Measurements from ENCODE around the gene CEP57. TPM values are rescaled to one million over a fixed set of nuclear protein-coding genes. Genes with fewer than 3 reads are reported as not detected.
A peak's percentile ranks its signal among the peaks of the same experiment; 100 is the strongest.

Gene CEP57
- total and polyA plus RNA-seq, 2 of the 4 experiments (the other 2 are of a cell fraction), result 14.5 to 30.5 TPM

DNA sequence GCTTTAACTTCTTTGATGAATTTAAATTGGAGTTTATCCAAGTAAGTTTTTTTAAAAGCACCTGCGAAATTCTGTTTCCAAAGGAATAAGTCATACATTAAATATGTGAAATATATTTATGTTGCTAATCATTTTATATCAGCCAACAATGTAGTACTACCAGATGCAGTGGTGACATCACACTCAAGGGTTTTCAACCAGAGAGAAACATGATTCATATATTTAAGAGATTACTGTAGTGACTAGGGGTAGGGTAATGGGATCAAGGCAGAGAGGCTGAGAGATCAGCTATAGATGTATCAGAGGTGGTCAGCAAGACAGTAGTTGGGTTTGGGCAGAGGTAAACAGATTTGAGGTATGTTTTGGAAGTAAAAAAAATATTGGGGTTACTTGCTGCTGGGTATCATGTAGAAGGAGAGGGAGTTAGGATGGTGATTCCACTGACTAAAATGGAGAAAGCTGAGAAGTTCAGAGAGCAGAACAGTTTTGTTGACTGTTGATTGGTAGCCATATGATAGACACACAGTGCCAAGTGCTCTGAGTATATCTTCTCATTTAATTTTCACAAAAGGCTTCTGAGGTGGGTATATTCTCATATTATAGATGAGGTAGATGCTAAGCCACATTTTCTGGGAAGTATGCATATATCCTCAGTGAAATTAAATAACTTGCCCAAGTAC, 39.4 kb downstream of the CEP57 start (continued):
- TF ChIP-seq, protein P1, sequence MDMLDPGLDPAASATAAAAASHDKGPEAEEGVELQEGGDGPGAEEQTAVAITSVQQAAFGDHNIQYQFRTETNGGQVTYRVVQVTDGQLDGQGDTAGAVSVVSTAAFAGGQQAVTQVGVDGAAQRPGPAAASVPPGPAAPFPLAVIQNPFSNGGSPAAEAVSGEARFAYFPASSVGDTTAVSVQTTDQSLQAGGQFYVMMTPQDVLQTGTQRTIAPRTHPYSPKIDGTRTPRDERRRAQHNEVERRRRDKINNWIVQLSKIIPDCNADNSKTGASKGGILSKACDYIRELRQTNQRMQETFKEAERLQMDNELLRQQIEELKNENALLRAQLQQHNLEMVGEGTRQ (IDR thresholded peaks at IDR 0.05; ENCODE audit: low read depth, low read length), result no peak

DNA sequence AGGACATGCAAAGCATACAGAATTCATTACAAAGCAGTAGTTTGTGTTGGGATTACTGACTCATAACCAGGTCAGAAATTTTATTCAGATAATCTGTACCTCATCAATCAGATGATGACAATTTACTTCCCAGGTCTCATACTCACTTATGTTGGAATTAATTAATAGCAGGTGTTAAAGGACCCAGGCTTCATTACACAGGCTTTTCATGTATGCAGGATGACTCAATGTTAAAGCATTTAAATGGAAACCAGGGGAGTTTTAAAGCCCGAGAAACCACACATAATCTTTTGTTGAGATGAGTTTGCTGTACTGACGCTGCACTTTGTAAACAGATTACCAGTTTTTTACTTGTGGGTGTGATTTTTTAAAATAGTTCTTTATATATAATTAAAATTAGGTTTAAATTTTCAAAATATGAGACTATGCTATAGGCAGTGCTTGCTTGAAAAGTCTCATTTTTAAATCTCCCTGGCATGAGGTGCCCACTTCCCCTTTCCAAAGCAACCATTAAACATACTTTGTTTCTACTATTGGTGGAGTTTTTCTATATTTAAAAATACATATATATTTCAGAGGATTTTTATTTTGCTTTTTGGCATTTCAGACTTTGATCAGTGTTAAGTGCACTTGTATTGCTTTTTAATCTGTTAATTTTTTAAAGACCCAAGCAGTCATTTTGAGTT, 41.0 kb downstream of the CEP57 start:
- H3K56ac ChIP-seq (ENCODE audit: extremely low read depth, insufficient read depth, low read length), result no peak overlapping the region
- H2BK120ac ChIP-seq (ENCODE audit: low read depth, low read length), result no peak overlapping the region
- H4K20me1 ChIP-seq (ENCODE audit: insufficient read depth, low read length), result peaks cover 3% of the 10 kb centered on the region; the same call in 1 of the 2 replicates
- peaks cover 2 to 7% of the 10 kb centered on the region in 2 experiments; a peak in 1 of 4 replicates for H3K79me1 ChIP-seq (ENCODE audit: low read depth in 1 of 2, low read length in 2 of 2)
- peak; percentile 40; the same call in 1 of the 2 replicates for ATAC-seq (ENCODE audit: low read depth)
- ChIA-PET POLR2A (ENCODE audit: unreplicated experiment) (no interaction called here), CTCF (no interaction called here)
- H2BK15ac ChIP-seq (ENCODE audit: low read depth, low read length), result no peak overlapping the region
- H2BK5ac ChIP-seq (ENCODE audit: low read depth, low read length, poor library complexity, severe bottlenecking), result peak overlapping the region; percentile 88
- H2AFZ ChIP-seq (replicated peaks; ENCODE audit: low read length, poor library complexity), result no peak overlapping the region
- TF ChIP-seq RCOR1 (IDR thresholded peaks at IDR 0.05; ENCODE audit: insufficient replicate concordance, low read length) (no peak), CEBPB (IDR thresholded peaks at IDR 0.05; ENCODE audit: low read depth, low read length) (no peak), POLR2A (IDR thresholded peaks at IDR 0.05; ENCODE audit: low read depth, low read length) (no peak), NFE2L2 (IDR thresholded peaks at IDR 0.05; ENCODE audit: low read depth, low read length) (peak; percentile 30; the same call in 1 of the 2 replicates), MXI1 (IDR thresholded peaks at IDR 0.05; ENCODE audit: borderline replicate concordance, low read depth, low read length) (no peak), MAFK (IDR thresholded peaks at IDR 0.05; ENCODE audit: low read depth, low read length) (peak; percentile 53; the same call in 1 of the 2 replicates), FOS (IDR thresholded peaks at IDR 0.05; ENCODE audit: low read depth, low read length) (peak; percentile 85), BHLHE40 (IDR thresholded peaks at IDR 0.05; ENCODE audit: low read depth, low read length) (peak; percentile 10; the same call in 1 of the 2 replicates)
- H2AK9ac ChIP-seq (replicated peaks; ENCODE audit: low read depth, low read length, poor library complexity), result no peak overlapping the region
- no peak overlapping the region for H2AK5ac ChIP-seq (ENCODE audit: low read depth, low read length)
- peak overlapping the region; percentile 61; the same call in 1 of the 2 replicates for H3K4me2 ChIP-seq (ENCODE audit: low read depth, low read length)
- no peak overlapping the region for H3K23ac ChIP-seq (ENCODE audit: low read depth, low read length)
- H4K5ac ChIP-seq (ENCODE audit: low read depth, low read length), result no peak overlapping the region; the same call in 1 of the 2 replicates
- H3K9ac ChIP-seq (ENCODE audit: low read depth, low read length), result no peak overlapping the region
- no peak overlapping the region for H3K27ac ChIP-seq (ENCODE audit: insufficient read depth, low read length)
- no peaks in the 10 kb centered on the region for H3K27me3 ChIP-seq (ENCODE audit: control insufficient read depth, insufficient read depth, low read length)
- H3K4me3 ChIP-seq (ENCODE audit: insufficient read depth, low read depth, low read length), result no peak overlapping the region
- peaks cover 6% of the 10 kb centered on the region for H3K9me1 ChIP-seq (ENCODE audit: insufficient read depth, low read length)
- TSS peak; percentile 67 for BruUV-seq (replicated peaks)
- no CpG with 5 or more reads among the region's 2 CpGs for WGBS, 2 experiments (ENCODE audit: extremely low coverage in 2 of 2, insufficient read length in 1 of 2)
- intact Hi-C loops (cut with micrococcal nuclease) (loop anchor here (5.0 kb wide), 1 partner anchor 406 kb away; no protein-coding TSS in a partner anchor), dilution Hi-C loops (cut with HindIII; ENCODE audit: low sequenced_read_pairs, unreplicated experiment) (no loop called here), in situ Hi-C loops (cut with MboI; ENCODE audit: low sequenced_read_pairs) (no loop called here)
- H3K18ac ChIP-seq (ENCODE audit: low read depth, low read length), result peak overlapping the region; percentile 79; the same call in 1 of the 2 replicates
- no peak overlapping the region; a peak in 1 of 4 replicates for H4K8ac ChIP-seq (ENCODE audit: low read depth in 2 of 2, low read length in 2 of 2)
- no peak overlapping the region for H2BK20ac ChIP-seq (ENCODE audit: low read depth, low read length)
- H3K14ac ChIP-seq (replicated peaks; ENCODE audit: low read depth, low read length), result no peak overlapping the region
- H3K9me3 ChIP-seq (ENCODE audit: control insufficient read depth, insufficient read depth, low read length), result no peaks in the 10 kb centered on the region
- no peak overlapping the region for H4K91ac ChIP-seq (ENCODE audit: insufficient read depth, low read depth, low read length)
- H3K36me3 ChIP-seq (ENCODE audit: control insufficient read depth, insufficient read depth, low read length), result peaks cover 11% of the 10 kb centered on the region
- H3K4ac ChIP-seq (ENCODE audit: low read depth, low read length), result no peak overlapping the region
- peak; percentile 96 for DNase-seq
- H3K4me1 ChIP-seq (ENCODE audit: control insufficient read depth, insufficient read depth, low read length), result peaks cover 16% of the 10 kb centered on the region

Data from IMR-90 (cell line).